Osteocyte (in vitro differentiated cells): ENCODE measurements around the gene MAPT. TPM values are rescaled to one million over a fixed set of nuclear protein-coding genes. Genes with fewer than 3 reads are reported as not detected.

Source experiments
- DNase-seq: peaks from one replicate; pipeline ENCODE4 v3.0.0; 2021; ENCODE audit warnings: mixed read lengths; ENCODE audit not compliant: unreplicated experiment; ENCODE audit errors: extremely low spot score
- H3K27ac Mint-ChIP-seq: one replicate; pipeline ENCODE4 v1.8.0; 2021; ENCODE audit warnings: mild to moderate bottlenecking, mixed read lengths; ENCODE audit not compliant: unreplicated experiment
- H3K27me3 Mint-ChIP-seq: one replicate; pipeline ENCODE4 v1.8.0; 2021; ENCODE audit warnings: mixed read lengths; ENCODE audit not compliant: unreplicated experiment
- H3K36me3 Mint-ChIP-seq: one replicate; pipeline ENCODE4 v1.8.0; 2021; ENCODE audit warnings: mixed read lengths; ENCODE audit not compliant: unreplicated experiment
- H3K4me1 Mint-ChIP-seq: one replicate; pipeline ENCODE4 v1.8.0; 2021; ENCODE audit warnings: mixed read lengths; ENCODE audit not compliant: unreplicated experiment
- H3K4me3 Mint-ChIP-seq: one replicate; pipeline ENCODE4 v1.8.0; 2021; ENCODE audit warnings: mild to moderate bottlenecking, moderate library complexity, mixed read lengths; ENCODE audit not compliant: unreplicated experiment
- H3K9me3 Mint-ChIP-seq: one replicate; pipeline ENCODE4 v1.8.0; 2021; ENCODE audit warnings: mixed read lengths; ENCODE audit not compliant: unreplicated experiment
- CTCF ChIP-seq: fragments of 200-600 bp; sonication (generic); IDR thresholded peaks from 2 replicates; pipeline ENCODE4 v1.5.0; 2021; ENCODE audit warnings: antibody characterized with exemption, mild to moderate bottlenecking, moderate library complexity
- total RNA-seq: library from RNA; stranded (reverse); gene quantifications from 2 replicates; pipeline ENCODE4 v1.2.1, GENCODE V29; 2021

MAPT gene
- total RNA-seq, 1 donor from 2014 or later, result 1.6 TPM

- no peaks in the 10 kb centered on the region for H3K27me3 Mint-ChIP-seq
- no peak for DNase-seq
- peaks cover 30% of the 10 kb centered on the region for H3K36me3 Mint-ChIP-seq
- no peak for TF ChIP-seq CTCF
- no peak overlapping the region for H3K27ac Mint-ChIP-seq
- H3K4me3 Mint-ChIP-seq, result no peak overlapping the region
- H3K4me1 Mint-ChIP-seq, result peaks cover 6% of the 10 kb centered on the region
- no peaks in the 10 kb centered on the region for H3K9me3 Mint-ChIP-seq
These were observed 151.3 kb downstream of the MAPT start for GRCh38 chr17:46045639-46046038.

- Mint-ChIP-seq H3K36me3 (peaks cover 35% of the 10 kb centered on the region), H3K27me3 (no peaks in the 10 kb centered on the region), H3K27ac (no peak overlapping the region), H3K4me3 (no peak overlapping the region), H3K4me1 (peaks cover 9% of the 10 kb centered on the region), H3K9me3 (no peaks in the 10 kb centered on the region)
- TF ChIP-seq CTCF, result no peak
- DNase-seq, result no peak
These were observed 152.6 kb downstream of the MAPT start for GRCh38 chr17:46046957-46047356.

- Mint-ChIP-seq H3K27ac (no peak overlapping the region), H3K4me1 (peaks cover 10% of the 10 kb centered on the region), H3K36me3 (peaks cover 37% of the 10 kb centered on the region), H3K27me3 (no peaks in the 10 kb centered on the region), H3K4me3 (no peak overlapping the region), H3K9me3 (no peaks in the 10 kb centered on the region)
- no peak for TF ChIP-seq CTCF
- DNase-seq, result no peak
These were observed 153.0 kb downstream of the MAPT start for GRCh38 chr17:46047398-46047797.

GRCh38 chr17:46047856-46048255 lies 153.5 kb downstream of the MAPT start:
- peaks cover 10% of the 10 kb centered on the region for H3K4me1 Mint-ChIP-seq
- no peak for DNase-seq
- H3K4me3 Mint-ChIP-seq, result no peak overlapping the region
- no peaks in the 10 kb centered on the region for H3K27me3 Mint-ChIP-seq
- H3K27ac Mint-ChIP-seq, result peak overlapping the region; percentile 27
- H3K36me3 Mint-ChIP-seq, result peaks cover 37% of the 10 kb centered on the region
- no peaks in the 10 kb centered on the region for H3K9me3 Mint-ChIP-seq
- no peak for TF ChIP-seq CTCF

- TF ChIP-seq CTCF, result no peak
- Mint-ChIP-seq H3K4me1 (peaks cover 7% of the 10 kb centered on the region), H3K9me3 (no peaks in the 10 kb centered on the region), H3K27me3 (no peaks in the 10 kb centered on the region), H3K27ac (no peak overlapping the region), H3K36me3 (peaks cover 37% of the 10 kb centered on the region), H3K4me3 (no peak overlapping the region)
- DNase-seq, result no peak
These were observed 155.3 kb downstream of the MAPT start for GRCh38 chr17:46049656-46050055.
